LNCaP clone FGC (cell line): ENCODE data around the gene NEU2.

Source experiments
- DNase-seq: peaks from one replicate; pipeline ENCODE4 v3.0.0-alpha.2; 2011; ENCODE audit warnings: low read depth
- H3K4me3 ChIP-seq: 2 replicates; pipeline ENCODE4 v1.5.1; 2011; ENCODE audit warnings: mild to moderate bottlenecking, low read depth, low read length, control low read depth
- CTCF ChIP-seq: IDR thresholded peaks from 2 replicates; pipeline ENCODE4 v1.5.1; 2012; ENCODE audit warnings: mild to moderate bottlenecking; ENCODE audit not compliant: control insufficient read depth, insufficient read depth; ENCODE audit errors: extremely low read depth

The NEU2 gene

GRCh38 chr2:233010569-233011267 is 21.8 kb upstream of the NEU2 start:
- DNase-seq, result no peak
- TF ChIP-seq CTCF, result no peak

GRCh38 chr2:233011268-233011650 is 21.2 kb upstream of the NEU2 start:
- TF ChIP-seq CTCF, result no peak
- no peak overlapping the region for H3K4me3 ChIP-seq
- DNase-seq, result no peak

More at GRCh38 chr2:233010569-233011267, 21.8 kb upstream of the NEU2 start:
- H3K4me3 ChIP-seq, result no peak overlapping the region

- H3K4me3 ChIP-seq, result no peak overlapping the region
- DNase-seq, result no peak
- no peak for TF ChIP-seq CTCF
Measured at GRCh38 chr2:233011702-233012131, 20.8 kb upstream of the NEU2 start.

- DNase-seq, result no peak
- no peak for TF ChIP-seq CTCF
- no peak overlapping the region for H3K4me3 ChIP-seq
Measured at GRCh38 chr2:233012301-233012971, 20.0 kb upstream of the NEU2 start.

GRCh38 chr2:233013027-233013461 is 19.4 kb upstream of the NEU2 start, which contains the start of gene NGEF:
Gene NGEF, minus strand, starts transcription at chr2:233013256. Its CDS starts 38,366 bp downstream, at chr2:232974890.
- no peak within 1 kb of the TSS for H3K4me3 ChIP-seq
- TF ChIP-seq CTCF, result no peak
- no peak for DNase-seq

- no peak for TF ChIP-seq CTCF
- DNase-seq, result no peak
- H3K4me3 ChIP-seq, result no peak overlapping the region
Measured at GRCh38 chr2:233013650-233014049, 18.8 kb upstream of the NEU2 start.

- no peak overlapping the region for H3K4me3 ChIP-seq
- DNase-seq, result no peak
- no peak for TF ChIP-seq CTCF
Measured at GRCh38 chr2:233015019-233015645, 17.3 kb upstream of the NEU2 start.
